KMS-11 (cell line): Measurements from ENCODE around the gene ZFP36L2.

Source experiments
- H2AFZ ChIP-seq: fragments of 200-600 bp; sonication (generic); 2 replicates; pipeline ENCODE4 v1.6.1; 2016; ENCODE audit warnings: antibody characterized with exemption, mixed run types, low read depth
- H3K27ac ChIP-seq: fragments of 200-600 bp; sonication (generic); 2 replicates; pipeline ENCODE4 v1.6.1; 2016; ENCODE audit warnings: mild to moderate bottlenecking, mixed run types
- H3K27me3 ChIP-seq: fragments of 200-600 bp; sonication (generic); 2 replicates; pipeline ENCODE4 v1.6.1; 2017; ENCODE audit warnings: mild to moderate bottlenecking, low read depth, mixed run types, moderate library complexity; ENCODE audit not compliant: insufficient read depth
- H3K36me3 ChIP-seq: fragments of 200-600 bp; sonication (generic); 2 replicates; pipeline ENCODE4 v1.6.1; 2017; ENCODE audit warnings: mild to moderate bottlenecking, mixed run types; ENCODE audit not compliant: insufficient read depth
- H3K4me1 ChIP-seq: fragments of 200-600 bp; sonication (generic); 2 replicates; pipeline ENCODE4 v1.6.1; 2016; ENCODE audit warnings: mild to moderate bottlenecking, low read depth, mixed run types; ENCODE audit not compliant: poor library complexity, severe bottlenecking
- H3K4me2 ChIP-seq: fragments of 200-600 bp; sonication (generic); 2 replicates; pipeline ENCODE4 v1.7.0; 2016; ENCODE audit warnings: mild to moderate bottlenecking, mixed run types
- H3K4me3 ChIP-seq: fragments of 200-600 bp; sonication (generic); IDR thresholded peaks from 2 replicates; pipeline ENCODE4 v1.6.1; 2017; ENCODE audit warnings: low read depth, low read length, mixed read lengths; ENCODE audit not compliant: insufficient read depth
- H3K79me2 ChIP-seq: fragments of 200-600 bp; sonication (generic); 2 replicates; pipeline ENCODE4 v1.6.1; 2016; ENCODE audit warnings: low read depth, mixed run types; ENCODE audit not compliant: insufficient read depth
- H3K9ac ChIP-seq: fragments of 200-600 bp; sonication (generic); 2 replicates; pipeline ENCODE4 v1.6.1; 2016; ENCODE audit warnings: mild to moderate bottlenecking, mixed run types
- H4K20me1 ChIP-seq: fragments of 200-600 bp; sonication (generic); 2 replicates; pipeline ENCODE4 v1.6.1; 2016; ENCODE audit warnings: mild to moderate bottlenecking, mixed run types; ENCODE audit not compliant: insufficient read depth
- CTCF ChIP-seq: fragments of 200-600 bp; sonication (generic); conservative IDR thresholded peaks from 2 replicates; pipeline ENCODE4 v1.6.1; 2017; ENCODE audit warnings: low read depth, mild to moderate bottlenecking, antibody characterized with exemption, low read length, moderate library complexity, mixed read lengths

ZFP36L2 gene

GRCh38 chr2:43198263-43198662 lies 28.1 kb downstream of the ZFP36L2 start:
- H3K4me3 ChIP-seq: no peak overlapping the region
- no peak overlapping the region for H3K4me2 ChIP-seq
- no peak overlapping the region for H3K27ac ChIP-seq
- TF ChIP-seq CTCF: no peak
- H3K9ac ChIP-seq: no peak overlapping the region
- no peaks in the 10 kb centered on the region for H3K36me3 ChIP-seq
- H2AFZ ChIP-seq: no peak overlapping the region
- no peaks in the 10 kb centered on the region for H4K20me1 ChIP-seq
- no peaks in the 10 kb centered on the region for H3K27me3 ChIP-seq
- H3K79me2 ChIP-seq: no peaks in the 10 kb centered on the region
- H3K4me1 ChIP-seq: no peaks in the 10 kb centered on the region

GRCh38 chr2:43197588-43197896 lies 28.9 kb downstream of the ZFP36L2 start:
- no peaks in the 10 kb centered on the region for H3K79me2 ChIP-seq
- no peaks in the 10 kb centered on the region for H4K20me1 ChIP-seq
- no peak overlapping the region for H3K4me2 ChIP-seq
- no peaks in the 10 kb centered on the region for H3K4me1 ChIP-seq
- H3K27me3 ChIP-seq: no peaks in the 10 kb centered on the region
- TF ChIP-seq CTCF: no peak
- H3K4me3 ChIP-seq: no peak overlapping the region
- no peaks in the 10 kb centered on the region for H3K36me3 ChIP-seq
- H3K27ac ChIP-seq: no peak overlapping the region
- H3K9ac ChIP-seq: no peak overlapping the region
- H2AFZ ChIP-seq: no peak overlapping the region

GRCh38 chr2:43196768-43197587 lies 29.4 kb downstream of the ZFP36L2 start:
- H3K27me3 ChIP-seq: no peaks in the 10 kb centered on the region
- H2AFZ ChIP-seq: no peak overlapping the region
- no peak overlapping the region for H3K4me3 ChIP-seq
- no peak overlapping the region for H3K4me2 ChIP-seq
- H3K79me2 ChIP-seq: no peaks in the 10 kb centered on the region
- H3K27ac ChIP-seq: no peak overlapping the region
- H3K4me1 ChIP-seq: peaks cover 5% of the 10 kb centered on the region
- H3K9ac ChIP-seq: no peak overlapping the region
- H3K36me3 ChIP-seq: no peaks in the 10 kb centered on the region
- no peaks in the 10 kb centered on the region for H4K20me1 ChIP-seq
- TF ChIP-seq CTCF: no peak

- Histone ChIP-seq H3K4me1 (peaks cover 5% of the 10 kb centered on the region), H3K27me3 (no peaks in the 10 kb centered on the region), H3K4me2 (no peak overlapping the region), H4K20me1 (no peaks in the 10 kb centered on the region), H2AFZ (no peak overlapping the region), H3K36me3 (no peaks in the 10 kb centered on the region), H3K27ac (no peak overlapping the region), H3K4me3 (no peak overlapping the region), H3K79me2 (no peaks in the 10 kb centered on the region), H3K9ac (no peak overlapping the region)
- TF ChIP-seq CTCF: no peak
Observed at GRCh38 chr2:43194121-43194869, 32.1 kb downstream of the ZFP36L2 start.
